Muscle of leg (tissue), 16 donors: ENCODE measurements around the gene MRTFA. TPM values are rescaled to one million over a fixed set of nuclear protein-coding genes. Genes with fewer than 3 reads are reported as not detected.

Experiments used
- DNase-seq: peaks from one replicate; pipeline ENCODE4 v3.0.0; 2013
- H3K27ac ChIP-seq: one replicate; pipeline ENCODE4 v1.5.1; 2013; ENCODE audit warnings: mild to moderate bottlenecking, low read length, control low read depth
- H3K27me3 ChIP-seq: one replicate; pipeline ENCODE4 v1.6.1; 2013; ENCODE audit warnings: low read length; ENCODE audit not compliant: control insufficient read depth, insufficient read depth
- H3K36me3 ChIP-seq: one replicate; pipeline ENCODE4 v1.6.1; 2013; ENCODE audit warnings: low read length; ENCODE audit not compliant: control insufficient read depth, insufficient read depth
- H3K4me1 ChIP-seq: one replicate; pipeline ENCODE4 v1.6.1; 2013; ENCODE audit warnings: low read length; ENCODE audit not compliant: control insufficient read depth, insufficient read depth
- H3K4me3 ChIP-seq: one replicate; pipeline ENCODE4 v1.5.1; 2013; ENCODE audit warnings: low read length, control low read depth
- H3K9me3 ChIP-seq: replicated peaks from 2 replicates; pipeline ENCODE4 v1.6.1; 2013; ENCODE audit warnings: low read depth, low read length; ENCODE audit not compliant: control insufficient read depth
- WGBS: methylation state at CpG from one replicate; pipeline ENCODE4 v1.1.5; 2013; ENCODE audit warnings: missing lambda C conversion rate; ENCODE audit not compliant: insufficient coverage; 5-methylcytosine and 5-hydroxymethylcytosine counted together
- long read RNA-seq, 11 donors: transcript quantifications; one replicate each; lab custom pipeline, GENCODE V29; 2026
- polyA plus RNA-seq, 8 donors: library from polyadenylated mRNA; unstranded; fragments of 120-200 nt; gene quantifications; one replicate each; pipeline versions ENCODE4 v1.2.1 to v1.2.3, GENCODE V29; 2013; ENCODE audit warnings: inconsistent platforms in 1 of 8, low replicate concordance in 1 of 8; ENCODE audit not compliant: insufficient read length in 8 of 8, insufficient read depth in 1 of 8
- total RNA-seq: library from RNA; stranded (reverse); fragments of 120-200 nt; gene quantifications from one replicate; pipeline ENCODE4 v1.2.4, GENCODE V29; 2013

MRTFA gene
- total RNA-seq (19.0 TPM), polyA plus RNA-seq (10 to 100 TPM; 21.5 to 35.7 (median 30.1) TPM)
- long read RNA-seq, donor 1, partial matches to known transcripts = 0 of 1 reads
- long read RNA-seq, donor 1, other reads (novel, unspliced or antisense) = 0 of 1 reads
- long read RNA-seq, donor 2 = 0 reads
- long read RNA-seq, donor 3, full-length matches to known transcripts = 3 of 3 reads
- long read RNA-seq, donor 3, partial matches to known transcripts = 0 of 3 reads
- long read RNA-seq, donor 3, other reads (novel, unspliced or antisense) = 0 of 3 reads
- long read RNA-seq, donor 4, partial matches to known transcripts = 8 of 9 reads
- long read RNA-seq, donor 4, other reads (novel, unspliced or antisense) = 0 of 9 reads
- long read RNA-seq, donor 5, partial matches to known transcripts = 7 of 9 reads
- long read RNA-seq, donor 5, other reads (novel, unspliced or antisense) = 0 of 9 reads
- long read RNA-seq, donor 6, partial matches to known transcripts = 6 of 7 reads
- long read RNA-seq, donor 6, other reads (novel, unspliced or antisense) = 0 of 7 reads
- long read RNA-seq, donor 7, full-length matches to known transcripts = 3 of 10 reads
- long read RNA-seq, donor 7, partial matches to known transcripts = 7 of 10 reads
- long read RNA-seq, donor 7, other reads (novel, unspliced or antisense) = 0 of 10 reads
- long read RNA-seq, donor 8, partial matches to known transcripts = 5 of 7 reads
- long read RNA-seq, donor 8, other reads (novel, unspliced or antisense) = 0 of 7 reads
- long read RNA-seq, donor 9, partial matches to known transcripts = 5 of 6 reads
- long read RNA-seq, donor 9, other reads (novel, unspliced or antisense) = 0 of 6 reads
- long read RNA-seq, donor 10, partial matches to known transcripts = 5 of 6 reads
- long read RNA-seq, donor 10, other reads (novel, unspliced or antisense) = 0 of 6 reads
- long read RNA-seq, donor 11, partial matches to known transcripts = 7 of 7 reads
- long read RNA-seq, donor 11, other reads (novel, unspliced or antisense) = 0 of 7 reads

DNA sequence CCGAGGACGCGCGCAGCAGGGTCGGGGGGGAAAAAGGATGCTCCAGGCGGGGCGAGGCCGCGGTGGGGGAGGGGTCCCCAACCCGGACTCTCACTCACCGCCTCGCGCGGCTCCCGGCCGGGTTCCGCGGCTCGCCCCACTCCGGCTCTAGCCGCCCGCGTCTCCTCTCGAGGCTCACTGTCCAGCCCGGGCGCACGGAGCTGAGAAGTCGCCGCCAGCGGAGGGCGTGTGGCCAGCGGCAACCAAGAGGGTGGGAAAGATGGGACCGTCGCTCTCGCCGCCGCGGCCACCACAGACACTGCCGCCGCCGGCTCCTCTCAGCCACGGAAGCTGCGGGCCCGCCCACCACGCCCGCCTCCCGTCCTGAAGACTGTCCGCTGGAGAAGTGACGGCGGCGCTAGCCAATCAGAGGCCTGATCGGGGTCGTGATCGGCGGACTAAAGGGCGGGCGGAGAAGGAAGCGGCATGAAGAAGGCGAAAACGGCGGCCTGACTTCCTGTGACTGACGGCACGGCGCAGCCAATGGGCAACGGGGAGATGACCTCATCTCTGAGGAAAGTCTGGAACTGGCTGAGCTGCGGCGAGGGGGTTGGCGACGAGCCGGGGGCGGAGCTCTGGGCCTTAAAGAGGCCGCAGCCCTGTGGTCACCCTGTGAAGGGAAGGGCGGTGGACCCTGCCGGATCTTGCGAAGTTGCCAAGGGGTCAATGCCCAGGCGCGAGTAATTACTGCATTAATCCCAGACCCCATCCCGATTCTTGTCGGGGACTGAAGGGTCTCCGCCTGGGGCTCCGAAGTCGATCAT lies at the start of gene MRTFA:
MRTFA (minus strand) TSS at position 340 of the 803 bp plus-strand sequence.
- Histone ChIP-seq H3K9me3 (no peaks in the 10 kb centered on the region), H3K4me3 (peak within 1 kb of the TSS; percentile 88), H3K27me3 (no peaks in the 10 kb centered on the region), H3K4me1 (peaks cover 15% of the 10 kb centered on the region), H3K36me3 (no peaks in the 10 kb centered on the region), H3K27ac (peak within 1 kb of the TSS; percentile 95)
- under 1% methylated on average over 82 of the region's 82 CpGs for WGBS
- DNase-seq = peak; percentile 100

DNA sequence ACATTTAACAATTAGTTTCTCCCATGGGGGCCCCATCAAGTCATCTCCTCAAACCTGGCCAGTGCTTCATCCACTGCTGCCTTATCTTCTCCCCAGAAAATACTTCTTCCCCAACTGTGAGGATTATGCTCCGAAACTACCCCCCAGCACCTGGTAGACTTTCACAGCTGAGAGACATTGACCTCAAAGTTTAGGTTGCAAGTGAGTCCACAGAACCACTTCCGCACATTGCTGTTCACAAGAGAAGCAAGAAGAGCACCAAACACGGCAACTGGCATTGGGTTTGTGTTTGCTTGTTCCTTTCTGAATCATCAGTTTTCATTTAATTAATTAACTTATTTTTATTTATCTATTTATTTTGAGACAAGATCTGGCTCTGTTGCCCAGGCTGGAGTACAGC lies 48.9 kb upstream of the MRTFA start:
- no peak overlapping the region for H3K27ac ChIP-seq
- WGBS = 100% methylated on average over 1 of the region's 3 CpGs
- no peak for DNase-seq
- peaks cover 7% of the 10 kb centered on the region for H3K27me3 ChIP-seq
- no peaks in the 10 kb centered on the region for H3K36me3 ChIP-seq
- H3K4me3 ChIP-seq = no peak overlapping the region
- peaks cover 12% of the 10 kb centered on the region for H3K4me1 ChIP-seq
- H3K9me3 ChIP-seq = no peaks in the 10 kb centered on the region

DNA sequence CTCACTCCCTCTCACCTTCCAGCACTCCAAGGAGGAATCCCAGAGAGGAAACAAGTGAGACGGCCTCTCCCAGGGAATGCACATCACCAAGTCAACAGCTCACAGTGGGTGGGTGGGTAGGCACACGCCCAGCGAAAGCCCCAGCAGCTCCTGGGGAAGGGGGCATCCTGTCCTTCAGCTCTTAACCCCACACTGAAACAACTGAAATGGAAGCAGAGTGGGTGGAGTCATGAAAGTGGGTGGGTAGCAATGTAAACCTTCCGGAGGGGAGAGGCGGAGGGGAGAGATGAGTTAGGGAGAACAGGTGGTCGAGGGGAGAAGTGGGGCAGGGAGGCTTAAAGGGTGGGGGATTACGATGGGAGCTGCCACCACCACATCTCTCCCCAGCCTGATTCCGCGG lies 48.2 kb upstream of the MRTFA start:
- H3K4me1 ChIP-seq = peaks cover 18% of the 10 kb centered on the region
- no peak overlapping the region for H3K27ac ChIP-seq
- no peak overlapping the region for H3K4me3 ChIP-seq
- no peak for DNase-seq
- peaks cover 7% of the 10 kb centered on the region for H3K27me3 ChIP-seq
- no peaks in the 10 kb centered on the region for H3K9me3 ChIP-seq
- WGBS = no CpG with 5 or more reads among the region's 9 CpGs
- H3K36me3 ChIP-seq = no peaks in the 10 kb centered on the region

DNA sequence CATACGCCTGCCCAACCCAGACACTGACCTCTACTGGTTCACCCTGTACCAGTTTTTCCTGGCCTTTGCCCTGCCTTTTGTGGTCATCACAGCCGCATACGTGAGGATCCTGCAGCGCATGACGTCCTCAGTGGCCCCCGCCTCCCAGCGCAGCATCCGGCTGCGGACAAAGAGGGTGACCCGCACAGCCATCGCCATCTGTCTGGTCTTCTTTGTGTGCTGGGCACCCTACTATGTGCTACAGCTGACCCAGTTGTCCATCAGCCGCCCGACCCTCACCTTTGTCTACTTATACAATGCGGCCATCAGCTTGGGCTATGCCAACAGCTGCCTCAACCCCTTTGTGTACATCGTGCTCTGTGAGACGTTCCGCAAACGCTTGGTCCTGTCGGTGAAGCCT lies 44.9 kb upstream of the MRTFA start:
- Histone ChIP-seq H3K9me3 (no peaks in the 10 kb centered on the region), H3K4me3 (no peak overlapping the region), H3K27ac (no peak overlapping the region), H3K36me3 (no peaks in the 10 kb centered on the region), H3K4me1 (peaks cover 36% of the 10 kb centered on the region), H3K27me3 (peaks cover 7% of the 10 kb centered on the region)
- WGBS = 94% methylated on average over 19 of the region's 19 CpGs
- DNase-seq = no peak

DNA sequence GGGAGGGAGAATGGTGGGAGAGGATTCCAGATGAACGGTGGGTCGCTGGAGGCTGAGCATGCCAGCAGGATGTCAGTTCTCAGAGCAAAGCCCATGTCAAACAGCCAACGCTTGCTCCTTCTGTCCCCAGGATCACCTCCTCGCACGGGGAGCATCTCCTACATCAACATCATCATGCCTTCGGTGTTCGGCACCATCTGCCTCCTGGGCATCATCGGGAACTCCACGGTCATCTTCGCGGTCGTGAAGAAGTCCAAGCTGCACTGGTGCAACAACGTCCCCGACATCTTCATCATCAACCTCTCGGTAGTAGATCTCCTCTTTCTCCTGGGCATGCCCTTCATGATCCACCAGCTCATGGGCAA lies 44.3 kb upstream of the MRTFA start:
- H3K27ac ChIP-seq = no peak overlapping the region

DNA sequence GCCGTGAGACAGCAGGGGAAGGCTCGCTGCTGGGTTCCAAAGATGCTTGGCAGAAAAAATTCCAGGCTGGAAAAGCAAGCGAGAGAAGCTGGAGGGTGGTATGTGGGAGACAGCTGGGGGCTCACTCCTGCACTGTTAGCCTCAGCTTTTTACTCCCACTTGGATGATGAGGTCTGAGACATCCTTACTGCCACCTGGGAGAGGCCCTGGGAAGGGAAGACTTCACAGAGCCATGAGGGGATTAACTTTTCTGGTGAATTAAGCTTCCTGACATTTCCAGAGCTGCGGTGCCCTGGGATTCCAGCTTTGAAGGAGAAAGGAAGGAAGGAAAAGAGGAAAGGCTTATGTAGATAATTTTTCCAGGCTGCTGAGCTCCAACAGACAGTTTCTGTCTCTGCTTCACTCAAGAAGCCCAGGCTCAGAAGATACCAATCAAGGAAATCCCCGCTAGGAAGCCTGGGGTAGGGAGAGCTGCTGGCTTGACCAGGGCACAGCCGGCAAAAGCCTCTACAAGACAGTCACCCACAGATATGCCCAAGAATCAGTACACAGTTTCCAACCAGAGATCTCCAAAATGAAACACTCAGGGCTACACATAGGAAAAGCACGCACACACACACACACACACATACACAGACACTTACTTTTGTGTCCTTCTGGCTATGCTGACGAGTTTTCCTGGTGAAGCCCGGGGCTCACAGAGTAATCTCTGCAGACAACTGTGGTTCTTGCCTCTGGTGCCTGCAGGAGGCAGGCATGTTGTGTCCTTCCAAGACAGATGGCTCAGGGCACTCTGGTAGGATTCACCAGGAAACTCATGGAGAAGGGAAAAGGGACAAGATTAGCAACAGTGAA lies 43.7 kb upstream of the MRTFA start:
- H3K36me3 ChIP-seq = no peaks in the 10 kb centered on the region
- WGBS = 25% methylated on average over 6 of the region's 9 CpGs
- no peak overlapping the region for H3K4me3 ChIP-seq
- H3K9me3 ChIP-seq = no peaks in the 10 kb centered on the region
- H3K4me1 ChIP-seq = peaks cover 36% of the 10 kb centered on the region
- peaks cover 7% of the 10 kb centered on the region for H3K27me3 ChIP-seq
- DNase-seq = peak; percentile 58
- no peak overlapping the region for H3K27ac ChIP-seq

More for the DNA sequence above, 44.3 kb upstream of the MRTFA start:
- H3K27me3 ChIP-seq = peaks cover 7% of the 10 kb centered on the region
- H3K9me3 ChIP-seq = no peaks in the 10 kb centered on the region
- 87% methylated on average over 15 of the region's 15 CpGs for WGBS
- H3K4me1 ChIP-seq = peaks cover 36% of the 10 kb centered on the region
- no peak for DNase-seq
- H3K4me3 ChIP-seq = no peak overlapping the region
- H3K36me3 ChIP-seq = no peaks in the 10 kb centered on the region

DNA sequence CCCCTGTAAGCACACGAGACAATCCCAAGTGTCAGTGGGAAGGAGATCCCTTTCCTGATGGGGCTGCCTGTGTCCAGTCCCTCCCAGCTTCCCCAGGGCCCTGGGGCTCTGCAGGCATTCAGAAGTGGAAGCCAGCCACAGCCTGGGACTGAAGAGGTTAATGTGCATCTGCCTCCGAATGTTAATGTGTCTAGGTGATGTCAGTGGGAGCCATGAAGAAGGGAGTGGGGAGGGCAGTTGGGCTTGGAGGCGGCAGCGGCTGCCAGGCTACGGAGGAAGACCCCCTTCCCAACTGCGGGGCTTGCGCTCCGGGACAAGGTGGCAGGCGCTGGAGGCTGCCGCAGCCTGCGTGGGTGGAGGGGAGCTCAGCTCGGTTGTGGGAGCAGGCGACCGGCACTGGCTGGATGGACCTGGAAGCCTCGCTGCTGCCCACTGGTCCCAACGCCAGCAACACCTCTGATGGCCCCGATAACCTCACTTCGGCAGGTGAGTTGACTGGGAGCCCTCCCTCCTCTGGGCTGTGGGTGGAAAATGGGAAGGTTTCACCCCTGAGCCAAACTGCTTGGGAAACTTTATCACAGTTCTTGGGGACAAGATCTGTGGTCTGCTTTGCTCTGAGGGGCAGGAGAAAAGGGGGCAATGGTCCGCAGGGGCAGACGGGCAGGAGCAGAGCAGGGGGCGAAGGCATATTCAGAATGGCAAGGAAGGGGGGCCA lies 42.9 kb upstream of the MRTFA start, which contains the start of gene MCHR1:
MCHR1 (plus strand) TSS at position 236 of the 715 bp plus-strand sequence; CDS start at position 405, 169 bp downstream.
- H3K27ac ChIP-seq = peak within 1 kb of the TSS; percentile 7
- no peaks in the 10 kb centered on the region for H3K9me3 ChIP-seq
- WGBS = 3% methylated on average over 18 of the region's 21 CpGs
- H3K4me3 ChIP-seq = peak within 1 kb of the TSS; percentile 20
- no peak for DNase-seq
- no peaks in the 10 kb centered on the region for H3K36me3 ChIP-seq
- peaks cover 30% of the 10 kb centered on the region for H3K4me1 ChIP-seq
- H3K27me3 ChIP-seq = no peaks in the 10 kb centered on the region

DNA sequence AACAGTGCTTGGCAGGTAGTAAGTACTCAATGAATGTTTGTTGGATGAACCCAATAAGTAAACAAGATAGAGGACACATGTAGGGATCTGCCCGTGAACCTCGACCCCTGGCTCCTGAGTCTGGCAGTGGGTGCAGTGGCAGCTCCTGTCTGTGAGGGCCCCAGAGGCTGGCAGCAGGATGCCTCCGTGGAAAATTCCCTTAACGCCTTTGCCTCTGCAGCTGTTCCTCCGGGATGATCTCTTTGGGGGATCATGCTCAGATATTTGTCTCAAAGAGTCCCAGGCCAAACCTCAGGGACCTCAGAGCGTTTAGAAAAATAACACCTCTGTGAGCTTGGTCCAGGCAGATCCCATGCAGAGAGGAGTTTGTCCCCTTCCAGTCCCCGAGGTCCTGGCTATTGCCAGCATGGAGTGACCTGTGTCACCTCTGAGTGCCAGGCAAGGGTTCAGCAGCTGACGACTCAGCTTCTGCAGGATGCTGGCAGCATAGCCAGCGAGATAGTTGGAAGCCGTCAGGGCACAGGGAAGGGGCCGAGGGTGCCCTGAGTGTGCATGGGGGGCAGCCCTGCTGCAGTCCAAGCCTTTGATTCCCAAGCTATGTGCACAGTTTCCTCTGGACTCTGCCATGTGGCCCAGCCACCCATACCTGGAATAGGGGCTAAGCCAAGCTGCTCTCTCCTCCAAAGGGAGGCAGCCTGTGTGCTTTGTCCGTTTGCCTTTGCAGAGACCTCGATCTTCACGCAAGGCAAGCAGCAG lies 42.2 kb upstream of the MRTFA start:
- H3K27me3 ChIP-seq = no peaks in the 10 kb centered on the region
- H3K36me3 ChIP-seq = no peaks in the 10 kb centered on the region
- peaks cover 30% of the 10 kb centered on the region for H3K4me1 ChIP-seq
- no peak for DNase-seq
- peak overlapping the region; percentile 7 for H3K27ac ChIP-seq
- 57% methylated on average over 13 of the region's 14 CpGs for WGBS
- H3K9me3 ChIP-seq = no peaks in the 10 kb centered on the region
- no peak overlapping the region for H3K4me3 ChIP-seq
